Right lobe of liver (tissue), 6 donors: ENCODE data around the gene ELOVL6. TPM values are rescaled to one million over a fixed set of nuclear protein-coding genes. Genes with fewer than 3 reads are reported as not detected.

ENCODE experiments used
- ATAC-seq, 4 donors: fragments of 200-7000 bp; cut with Tn5 transposase; one replicate each; pipeline ENCODE4 v1.9.1; 2020; ENCODE audit warnings: mild to moderate bottlenecking in 4 of 4, moderate library complexity in 4 of 4
- DNase-seq, 3 donors: peaks; one replicate each; pipeline ENCODE4 v3.0.0-alpha.2; 2020
- H3K27ac ChIP-seq, 3 donors: fragments of 200-600 bp; one replicate each; pipeline ENCODE4 v1.8.0; 2022
- H3K27me3 ChIP-seq, 2 donors: fragments of 200-600 bp; one replicate each; pipeline ENCODE4 v1.8.0; 2022
- H3K36me3 ChIP-seq, 4 donors: fragments of 200-600 bp; sonication (generic) in 1 of 4; one replicate each; pipeline versions ENCODE4 v1.5.1 to v1.8.0; 2017 to 2022; ENCODE audit warnings: control low read depth in 1 of 4
- H3K4me1 ChIP-seq, 4 donors: fragments of 200-600 bp; sonication (generic) in 1 of 4; one replicate each; pipeline versions ENCODE4 v1.5.1 to v1.8.0; 2017 to 2022; ENCODE audit warnings: control low read depth in 1 of 4
- H3K4me3 ChIP-seq, 3 donors: fragments of 200-600 bp; one replicate each; pipeline ENCODE4 v1.8.0; 2022
- H3K9me3 ChIP-seq, 4 donors: fragments of 200-600 bp; sonication (generic) in 1 of 4; one replicate each; pipeline versions ENCODE4 v1.5.1 to v1.8.0; 2017 to 2022; ENCODE audit warnings: control low read depth in 1 of 4
- CTCF ChIP-seq, 4 donors: fragments of 200-600 bp in 3 of 4; fragments of 450-650 bp in 1 of 4; IDR thresholded peaks; one replicate each; pipeline versions ENCODE4 v1.5.1 to v1.8.0; 2016 to 2022; ENCODE audit warnings: antibody characterized with exemption in 4 of 4, mild to moderate bottlenecking in 2 of 4
- POLR2A ChIP-seq: fragments of 450-650 bp; IDR thresholded peaks from one replicate; pipeline ENCODE4 v1.6.1; 2017; ENCODE audit warnings: antibody characterized with exemption, mild to moderate bottlenecking
- WGBS: methylation state at CpG from one replicate; pipeline ENCODE4 v1.1.6; 2018; ENCODE audit warnings: low coverage, low lambda C conversion rate; ENCODE audit not compliant: insufficient coverage; ENCODE audit errors: missing lambda C conversion rate; 5-methylcytosine and 5-hydroxymethylcytosine counted together
- intact Hi-C, 2 donors: fragments of 100-400 bp; cut with DNase I; formaldehyde crosslinking; loops; one replicate each; pipeline versions ENCODE4 v1.11.2 to v1.14.1; 2022
- total RNA-seq, 6 experiments: library from RNA; depleted of rRNA in 2 of 6; stranded (reverse); fragments of >200 nt in 2 of 6; fragmentation: NEBNext Ultra II Directional in 3 of 6; extraction: Animal tissue kit (Norgen Biotek cat#: 25700) in 3 of 6; gene quantifications; one replicate each; pipeline versions ENCODE4 v1.1.0 to v1.2.4, GENCODE V29; 2016 to 2023
- donor health status: DM: no; HTN: yes; CAD: no.
- donor health status: DM: no; HTN: no; CAD: no.
- donor health status: DM: no; HTN: no; CAD: no.
- donor health status: DM: no; HTN: yes; CAD: no.
- donor health status: DM: no; HTN: yes; CAD: no.

Gene ELOVL6
- total RNA-seq, 6 experiments from 2014 or later = 21.5 to 94.8 (median 31.2) TPM

DNA sequence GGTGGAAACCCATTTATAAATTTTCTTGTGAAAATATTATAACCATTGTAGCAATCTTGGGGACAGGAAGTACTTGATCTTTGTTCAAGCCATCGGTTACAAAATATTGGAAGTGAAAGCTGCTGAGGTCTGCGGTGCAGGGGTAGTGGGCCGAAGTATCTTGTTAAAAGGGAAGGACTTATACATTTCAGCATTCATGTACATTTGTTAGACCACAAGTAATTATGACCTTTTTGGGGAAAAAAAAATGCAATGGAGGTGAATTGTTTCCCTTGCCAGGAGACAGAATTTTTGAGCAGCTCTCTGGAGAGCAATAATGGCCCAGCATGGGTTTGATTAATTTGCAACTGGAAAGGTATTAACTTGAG is 164.4 kb downstream of the ELOVL6 start:
- H3K27ac ChIP-seq = no peak overlapping the region
- no peak overlapping the region for H3K4me3 ChIP-seq
- ATAC-seq (peak; percentile 45 to 75 (median 57)), DNase-seq (no peak)
- H3K9me3 ChIP-seq = no peaks in the 10 kb centered on the region
- TF ChIP-seq POLR2A (no peak), CTCF (IDR thresholded peaks at IDR 0.05) (no peak)
- no peaks in the 10 kb centered on the region for H3K27me3 ChIP-seq
- WGBS = 11% methylated on average over 3 of the region's 3 CpGs
- H3K36me3 ChIP-seq = no peaks in the 10 kb centered on the region
- no peaks in the 10 kb centered on the region for H3K4me1 ChIP-seq
- intact Hi-C loops = no loop called here

DNA sequence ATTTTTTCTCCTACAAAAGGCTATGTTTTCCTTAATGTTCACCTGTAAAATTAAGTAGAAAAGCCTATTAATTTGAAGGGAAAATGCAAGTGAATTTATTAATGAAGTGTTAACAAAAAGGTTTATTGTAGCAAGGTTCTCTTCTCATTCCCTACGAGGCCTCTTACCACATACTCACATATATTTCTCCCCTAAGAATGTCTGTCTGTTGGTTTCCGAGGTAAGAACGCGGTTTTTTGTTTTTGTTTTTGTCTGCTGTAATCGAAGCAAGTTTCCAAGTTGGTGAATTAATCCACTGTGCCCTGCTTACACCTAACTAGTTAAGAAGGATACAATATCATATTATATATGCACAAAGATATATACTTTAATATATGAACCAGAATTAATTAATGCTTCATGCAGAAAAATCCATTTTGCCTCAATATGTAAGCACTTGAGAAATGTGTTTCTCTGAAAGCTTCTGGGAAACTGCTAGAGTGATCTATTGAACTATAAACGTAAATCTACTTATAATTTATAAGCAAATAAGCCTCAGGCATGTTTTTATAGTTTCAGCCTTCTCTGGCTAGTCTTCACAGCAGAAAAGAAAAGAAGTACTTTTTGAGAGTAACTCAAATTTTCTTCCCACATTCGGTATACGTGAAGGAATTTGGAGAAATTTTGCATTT is 164.9 kb downstream of the ELOVL6 start:
- ATAC-seq (no peak), DNase-seq (no peak)
- Histone ChIP-seq H3K27me3 (no peaks in the 10 kb centered on the region), H3K9me3 (no peaks in the 10 kb centered on the region), H3K36me3 (no peaks in the 10 kb centered on the region), H3K27ac (no peak overlapping the region), H3K4me1 (no peaks in the 10 kb centered on the region), H3K4me3 (no peak overlapping the region)
- intact Hi-C loops = no loop called here
- 52% methylated on average over 8 of the region's 8 CpGs for WGBS
- TF ChIP-seq POLR2A (no peak), CTCF (IDR thresholded peaks at IDR 0.05) (no peak)

- Histone ChIP-seq H3K27me3 (no peaks in the 10 kb centered on the region), H3K27ac (no peak overlapping the region), H3K4me1 (no peaks in the 10 kb centered on the region), H3K36me3 (no peaks in the 10 kb centered on the region), H3K9me3 (no peaks in the 10 kb centered on the region), H3K4me3 (no peak overlapping the region)
- 61% methylated on average over 2 of the region's 7 CpGs for WGBS
- ATAC-seq = peak in 3 of 4 donors; percentile 41 to 50 (median 48)
- intact Hi-C loops = no loop called here
- TF ChIP-seq POLR2A = no peak
- TF ChIP-seq CTCF (IDR thresholded peaks at IDR 0.05) = no peak
- DNase-seq = no peak
These were observed 165.8 kb downstream of the ELOVL6 start for GRCh38 chr4:110032603-110033002.

DNA sequence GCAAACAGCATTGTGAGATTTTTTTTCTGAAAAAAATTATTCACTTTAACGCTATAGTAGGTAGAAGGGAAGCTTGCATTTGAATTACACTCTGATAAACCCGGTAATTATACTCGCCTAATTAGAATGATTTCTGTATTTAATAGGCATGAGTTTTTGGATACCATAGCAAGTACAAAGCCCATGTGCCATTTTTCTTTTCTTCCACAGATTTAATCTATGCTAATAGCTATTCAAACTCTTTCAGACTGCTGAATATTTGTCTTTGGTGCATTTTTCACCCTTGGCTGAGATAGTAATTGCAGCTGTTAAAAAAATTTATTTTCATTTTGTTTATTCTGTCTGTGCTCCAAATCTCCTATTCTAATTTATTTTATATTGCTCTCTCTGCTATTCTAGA is 172.7 kb downstream of the ELOVL6 start:
- H3K4me1 ChIP-seq = no peaks in the 10 kb centered on the region
- TF ChIP-seq POLR2A (no peak), CTCF (IDR thresholded peaks at IDR 0.05) (no peak)
- no peaks in the 10 kb centered on the region for H3K27me3 ChIP-seq
- no peak overlapping the region for H3K27ac ChIP-seq
- DNase-seq (no peak), ATAC-seq (no peak)
- no peaks in the 10 kb centered on the region for H3K9me3 ChIP-seq
- intact Hi-C loops = no loop called here
- 94% methylated on average over 3 of the region's 3 CpGs for WGBS
- H3K36me3 ChIP-seq = no peaks in the 10 kb centered on the region
- no peak overlapping the region for H3K4me3 ChIP-seq

DNA sequence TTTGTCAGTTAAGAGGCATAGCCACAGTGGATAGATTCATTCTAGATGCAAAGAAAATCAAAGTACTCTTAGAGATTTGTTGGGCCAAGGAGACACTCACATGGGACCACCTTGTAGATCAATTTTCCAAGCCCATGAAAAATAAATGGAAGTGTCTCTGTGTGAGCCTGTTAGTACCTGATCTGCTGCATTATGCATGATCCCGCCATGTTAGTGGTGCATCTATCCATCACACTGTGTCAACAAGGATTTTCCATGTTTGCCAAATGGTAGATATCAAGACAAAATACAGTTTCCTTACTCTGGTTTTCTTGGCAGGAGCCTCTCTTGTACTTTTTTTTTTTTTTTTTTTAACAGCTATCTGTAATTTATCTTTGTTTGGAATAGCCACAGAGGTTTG is 173.4 kb downstream of the ELOVL6 start:
- Histone ChIP-seq H3K27ac (no peak overlapping the region), H3K4me3 (no peak overlapping the region), H3K36me3 (no peaks in the 10 kb centered on the region), H3K27me3 (no peaks in the 10 kb centered on the region), H3K9me3 (no peaks in the 10 kb centered on the region), H3K4me1 (no peaks in the 10 kb centered on the region)
- TF ChIP-seq CTCF (IDR thresholded peaks at IDR 0.05) (no peak), POLR2A (no peak)
- DNase-seq (no peak), ATAC-seq (no peak)
- intact Hi-C loops = no loop called here
- WGBS = 86% methylated on average over 1 of the region's 1 CpG
